Caco-2 (cell line): Measurements from ENCODE around the gene PNRC2. TPM values are rescaled to one million over a fixed set of nuclear protein-coding genes. Genes with fewer than 3 reads are reported as not detected.
A peak's percentile ranks its signal among the peaks of the same experiment; 100 is the strongest.
"Not testable (repeated sequence)": the region's sequence is repeated elsewhere in the genome, so short reads cannot be mapped to it uniquely, and the experiment has no call there.

Source experiments
- BruUV-seq: library from RNA; stranded (reverse); fragments of 400-500 nt; replicated peaks from 2 replicates; lab custom pipeline; 2021; lab: Mats Ljungman, UMichigan
- CTCF ChIA-PET: fragments of 300-600 bp; sonication (Branson Sonifier 250); formaldehyde crosslinking; loops from one replicate; lab custom pipeline; 2022; ENCODE audit warnings: antibody characterized with exemption; lab: Charles Lee
- POLR2A ChIA-PET: fragments of 300-600 bp; sonication (Branson Sonifier 250); formaldehyde crosslinking; loops from one replicate; lab custom pipeline; 2022; ENCODE audit warnings: antibody characterized with exemption; lab: Charles Lee
- DNase-seq, 2 experiments: peaks; one replicate each; pipeline versions ENCODE4 v3.0.0 to v3.0.0-alpha.2; 2020 to 2022
- H3K27me3 ChIP-seq: replicated peaks from 2 replicates; pipeline ENCODE4 v1.6.0; 2011; ENCODE audit warnings: low read length; ENCODE audit not compliant: control insufficient read depth, insufficient read depth
- H3K36me3 ChIP-seq: 2 replicates; pipeline ENCODE4 v1.5.1; 2011; ENCODE audit warnings: low read length; ENCODE audit not compliant: control insufficient read depth, insufficient read depth
- H3K4me1 ChIP-seq: fragments of 250-450 bp; sonication (Bioruptor Pico); 2 replicates; pipeline ENCODE4 v1.5.1; 2020; ENCODE audit warnings: mild to moderate bottlenecking
- H3K4me3 ChIP-seq: 2 replicates; pipeline ENCODE4 v1.5.1; 2011; ENCODE audit warnings: low read depth, mild to moderate bottlenecking, control low read depth, low read length
- H3K9me3 ChIP-seq: fragments of 250-450 bp; sonication (Bioruptor Pico); 2 replicates; pipeline ENCODE4 v1.5.1; 2020; ENCODE audit warnings: mild to moderate bottlenecking, moderate library complexity
- H3K27ac Mint-ChIP-seq: one replicate; pipeline ENCODE4 v1.8.0; 2022; ENCODE audit warnings: mixed read lengths; ENCODE audit not compliant: unreplicated experiment
- H3K27me3 Mint-ChIP-seq: one replicate; pipeline ENCODE4 v1.8.0; 2022; ENCODE audit warnings: mixed read lengths; ENCODE audit not compliant: insufficient read depth, unreplicated experiment
- H3K36me3 Mint-ChIP-seq: one replicate; pipeline ENCODE4 v1.8.0; 2022; ENCODE audit warnings: mild to moderate bottlenecking, mixed read lengths; ENCODE audit not compliant: insufficient read depth, unreplicated experiment
- H3K4me1 Mint-ChIP-seq: one replicate; pipeline ENCODE4 v1.8.0; 2022; ENCODE audit warnings: low read depth, mixed read lengths; ENCODE audit not compliant: unreplicated experiment
- H3K4me3 Mint-ChIP-seq: one replicate; pipeline ENCODE4 v1.8.0; 2022; ENCODE audit warnings: mild to moderate bottlenecking, moderate library complexity, mixed read lengths; ENCODE audit not compliant: unreplicated experiment
- H3K9me3 Mint-ChIP-seq: one replicate; pipeline ENCODE4 v1.8.0; 2022; ENCODE audit warnings: mixed read lengths; ENCODE audit not compliant: unreplicated experiment
- CTCF ChIP-seq, 2 experiments: fragments of 200-600 bp in 1 of 2; IDR thresholded peaks; 1 replicate in 1 of 2; 2 replicates in 1 of 2; pipeline versions ENCODE4 v1.5.1 to v1.8.0; 2011 to 2022; ENCODE audit warnings: antibody characterized with exemption in 1 of 2, control low read depth in 1 of 2, inconsistent platforms in 1 of 2, low read depth in 1 of 2, low read length in 1 of 2, mild to moderate bottlenecking in 1 of 2, moderate library complexity in 1 of 2; ENCODE audit not compliant: insufficient read depth in 1 of 2, severe bottlenecking in 1 of 2, unreplicated experiment in 1 of 2
- intact Hi-C: fragments of 100-400 bp; cut with micrococcal nuclease; formaldehyde crosslinking; loops from one replicate; pipeline ENCODE4 v1.10.0; 2022; ENCODE audit not compliant: unreplicated experiment
- total RNA-seq: library from RNA; stranded (reverse); gene quantifications from 2 replicates; pipeline ENCODE4 v1.2.3, GENCODE V29; 2022

PNRC2 gene
- total RNA-seq, 1 experiment from 2014 or later: 89.8 TPM

- Mint-ChIP-seq H3K4me3 (peak overlapping the region; percentile 43), H3K36me3 (peaks cover 36% of the 10 kb centered on the region), H3K9me3 (no peaks in the 10 kb centered on the region), H3K4me1 (no peaks in the 10 kb centered on the region), H3K27me3 (no peaks in the 10 kb centered on the region), H3K27ac (no peak overlapping the region)
- Histone ChIP-seq H3K9me3 (no peaks in the 10 kb centered on the region), H3K4me1 (no peaks in the 10 kb centered on the region), H3K27me3 (no peaks in the 10 kb centered on the region), H3K36me3 (no peaks in the 10 kb centered on the region), H3K4me3 (no peak overlapping the region)
- no TSS peak for BruUV-seq
- peak; percentile 33 to 45 for DNase-seq
- CTCF ChIA-PET: interaction anchor here (1.6 kb wide), 1 partner anchor 40 kb away, joined by 6 read pairs; no protein-coding TSS in a partner anchor
- no peak for TF ChIP-seq CTCF (IDR thresholded peaks at IDR 0.05; ENCODE audit: insufficient read depth in 1 of 2, low read depth in 1 of 2, low read length in 1 of 2, severe bottlenecking in 1 of 2, unreplicated experiment in 1 of 2)
- POLR2A ChIA-PET: interaction anchor here (0.6 kb wide), 1 partner anchor 62 kb away, joined by 3 read pairs; no protein-coding TSS in a partner anchor
- intact Hi-C loops: loop anchor here (5.0 kb wide), 1 partner anchor 40 kb away; no protein-coding TSS in a partner anchor
These were observed 2.5 kb upstream of the PNRC2 start for GRCh38 chr1:23957096-23957495.

GRCh38 chr1:23958040-23958809, 1.4 kb upstream of the PNRC2 start:
- H3K4me3 Mint-ChIP-seq: peak overlapping the region; percentile 94
- not testable (repeated sequence) for H3K36me3 ChIP-seq, H3K4me1 Mint-ChIP-seq, DNase-seq, H3K27me3 Mint-ChIP-seq, H3K9me3 ChIP-seq, H3K9me3 Mint-ChIP-seq, BruUV-seq, H3K27me3 ChIP-seq, H3K4me1 ChIP-seq
- H3K27ac Mint-ChIP-seq: peak overlapping the region; percentile 99
- CTCF ChIA-PET: interaction anchor here (0.7 kb wide), 1 partner anchor 770 kb away, joined by 5 read pairs; no protein-coding TSS in a partner anchor
- peaks cover 47% of the 10 kb centered on the region for H3K36me3 Mint-ChIP-seq
- POLR2A ChIA-PET: interaction anchor here (0.5 to 1.7 kb wide), 3 partner anchors 180 to 229 kb away, joined by 3 to 9 read pairs (median 5); partner anchors contain the start of gene PITHD1
- H3K4me3 ChIP-seq: peak overlapping the region; percentile 69
- intact Hi-C loops: loop anchor here (2.0 to 5.0 kb wide), 3 partner anchors 41 to 155 kb away; partner anchors contain the start of gene MYOM3

GRCh38 chr1:23958810-23959460, 693 bp upstream of the PNRC2 start:
- Mint-ChIP-seq H3K9me3 (no peaks in the 10 kb centered on the region), H3K36me3 (peaks cover 53% of the 10 kb centered on the region), H3K4me3 (peak overlapping the region; percentile 94), H3K27ac (peak overlapping the region; percentile 99), H3K27me3 (no peaks in the 10 kb centered on the region), H3K4me1 (no peaks in the 10 kb centered on the region)
- H3K4me3 ChIP-seq: peak overlapping the region; percentile 69
- TSS peak; percentile 73 for BruUV-seq
- no peaks in the 10 kb centered on the region for H3K27me3 ChIP-seq
- no peaks in the 10 kb centered on the region for H3K9me3 ChIP-seq
- CTCF ChIA-PET: interaction anchor here (0.6 to 1.1 kb wide), 2 partner anchors 69 to 72 kb away, joined by 4 read pairs; no protein-coding TSS in a partner anchor
- POLR2A ChIA-PET: interaction anchor here (0.5 to 1.7 kb wide), 7 partner anchors 21 to 229 kb away, joined by 3 to 9 read pairs (median 3); partner anchors contain the start of genes PITHD1 and SRSF10
- peaks cover 6% of the 10 kb centered on the region; the same call in 1 of the 2 replicates for H3K4me1 ChIP-seq
- no peaks in the 10 kb centered on the region for H3K36me3 ChIP-seq
- peak; percentile 86 to 93 for DNase-seq
- peak in 1 of 2 experiments; percentile 45 for TF ChIP-seq CTCF (IDR thresholded peaks at IDR 0.05; ENCODE audit: insufficient read depth in 1 of 2, low read depth in 1 of 2, low read length in 1 of 2, severe bottlenecking in 1 of 2, unreplicated experiment in 1 of 2)
- intact Hi-C loops: loop anchor here (1.0 to 5.0 kb wide), 4 partner anchors 21 to 154 kb away; partner anchors contain the start of genes MYOM3 and SRSF10
